NT2/D1 (cell line): ENCODE results near the gene PRKCB.

Experiments
- SUZ12 ChIP-seq: IDR thresholded peaks from 2 replicates; pipeline ENCODE4 v1.6.1; 2011; ENCODE audit not compliant: insufficient read length, insufficient read depth; ENCODE audit errors: extremely low read depth
- YY1 ChIP-seq: IDR thresholded peaks from 2 replicates; pipeline ENCODE4 v1.6.1; 2011; ENCODE audit not compliant: insufficient read length, insufficient read depth
- ZNF274 ChIP-seq: IDR thresholded peaks from 2 replicates; pipeline ENCODE4 v1.6.1; 2011; ENCODE audit warnings: mild to moderate bottlenecking, low read depth, low read length

DNA sequence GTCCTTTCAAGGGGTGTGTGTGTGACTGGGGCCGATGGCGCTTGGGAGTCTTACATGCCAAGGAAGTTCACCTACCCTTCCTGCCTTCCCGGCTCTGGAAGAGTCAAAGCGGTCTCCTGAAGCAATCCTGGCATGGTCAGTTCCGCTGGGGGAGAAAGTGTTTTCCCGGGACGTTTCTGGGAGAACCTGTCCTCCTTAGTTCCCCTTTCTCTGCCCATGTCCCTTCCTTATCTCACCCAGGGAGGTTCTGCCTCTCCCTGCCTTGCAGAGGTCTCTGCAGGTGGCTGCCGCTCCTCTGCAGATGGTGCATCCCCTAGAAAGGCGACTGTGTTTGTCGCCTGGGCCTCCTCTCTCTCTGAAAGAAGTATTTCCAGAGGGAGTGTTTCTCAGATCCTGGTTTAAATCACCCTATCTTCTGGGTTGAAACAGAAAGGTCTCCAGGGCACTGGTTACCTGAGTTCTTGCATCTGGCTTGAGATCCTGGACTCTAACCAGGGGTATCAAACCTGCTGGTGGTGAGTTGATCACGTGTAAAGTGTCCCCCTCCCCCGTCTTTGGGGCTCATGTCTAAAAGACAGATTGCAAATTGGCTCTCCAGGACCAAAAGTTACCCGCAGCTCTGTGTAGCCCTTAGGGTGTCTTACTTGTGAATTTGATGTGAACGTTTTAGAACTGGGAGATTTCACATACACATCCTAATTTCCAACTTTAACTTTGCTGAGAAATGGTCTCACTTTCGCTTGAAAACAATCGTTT, 1.9 kb downstream of the PRKCB start:
- TF ChIP-seq YY1 (no peak), ZNF274 (no peak), SUZ12 (no peak)
